ENCODE data around the gene C3orf52. TPM values are rescaled to one million over a fixed set of nuclear protein-coding genes. Genes with fewer than 3 reads are reported as not detected.

Gene C3orf52
- total and polyA plus RNA-seq, 2 donors from 2014 or later: 3.8 to 5.2 TPM

GRCh38 chr3:112133626-112134334, 47.6 kb downstream of the C3orf52 start:
- no peak overlapping the region for H3K4me3 ChIP-seq (ENCODE audit: low read length in 3 of 3)
- intact Hi-C loops (cut with DNase I): no loop called here
- H3K36me3 ChIP-seq (ENCODE audit: control insufficient read depth in 2 of 3, insufficient read depth in 3 of 3, low read length in 3 of 3): no peaks in the 10 kb centered on the region
- H3K9me3 ChIP-seq (ENCODE audit: control insufficient read depth in 2 of 3, insufficient read depth in 1 of 3, low read length in 3 of 3): no peaks in the 10 kb centered on the region
- DNase-seq (no peak), FAIRE-seq (no peak)
- no peaks in the 10 kb centered on the region for H3K27me3 ChIP-seq (ENCODE audit: control insufficient read depth, insufficient read depth, low read length)
- TF ChIP-seq CTCF (IDR thresholded peaks at IDR 0.05; ENCODE audit: borderline replicate concordance, extremely low read depth, insufficient read depth): no peak
- no peak overlapping the region for H3K9ac ChIP-seq (ENCODE audit: low read length in 3 of 3)
- H3K27ac ChIP-seq (ENCODE audit: low read depth in 2 of 2, low read length in 2 of 2): no peak overlapping the region
- H3K4me1 ChIP-seq (ENCODE audit: control insufficient read depth in 2 of 3, insufficient read depth in 2 of 3, low read depth in 1 of 3, low read length in 3 of 3): peaks cover 0 to 3% (median 0%) of the 10 kb centered on the region in 3 donors

GRCh38 chr3:112134335-112135124, 48.3 kb downstream of the C3orf52 start:
- peaks cover 0 to 3% (median 0%) of the 10 kb centered on the region in 3 donors for H3K4me1 ChIP-seq (ENCODE audit: control insufficient read depth in 2 of 3, insufficient read depth in 2 of 3, low read depth in 1 of 3, low read length in 3 of 3)
- TF ChIP-seq CTCF (IDR thresholded peaks at IDR 0.05; ENCODE audit: borderline replicate concordance, extremely low read depth, insufficient read depth): no peak
- no peaks in the 10 kb centered on the region for H3K9me3 ChIP-seq (ENCODE audit: control insufficient read depth in 2 of 3, insufficient read depth in 1 of 3, low read length in 3 of 3)
- intact Hi-C loops (cut with DNase I): no loop called here
- H3K4me3 ChIP-seq (ENCODE audit: low read length in 3 of 3): no peak overlapping the region
- no peak for DNase-seq
- H3K36me3 ChIP-seq (ENCODE audit: control insufficient read depth in 2 of 3, insufficient read depth in 3 of 3, low read length in 3 of 3): no peaks in the 10 kb centered on the region
- no peak overlapping the region for H3K9ac ChIP-seq (ENCODE audit: low read length in 3 of 3)
- no peak for FAIRE-seq
- H3K27me3 ChIP-seq (ENCODE audit: control insufficient read depth, insufficient read depth, low read length): no peaks in the 10 kb centered on the region
- H3K27ac ChIP-seq (ENCODE audit: low read depth in 2 of 2, low read length in 2 of 2): no peak overlapping the region

GRCh38 chr3:112136046-112136445, 49.9 kb downstream of the C3orf52 start:
- Histone ChIP-seq H3K9ac (ENCODE audit: low read length in 3 of 3) (no peak overlapping the region), H3K9me3 (ENCODE audit: control insufficient read depth in 2 of 3, insufficient read depth in 1 of 3, low read length in 3 of 3) (no peaks in the 10 kb centered on the region), H3K27me3 (ENCODE audit: control insufficient read depth, insufficient read depth, low read length) (no peaks in the 10 kb centered on the region), H3K4me3 (ENCODE audit: low read length in 3 of 3) (no peak overlapping the region), H3K36me3 (ENCODE audit: control insufficient read depth in 2 of 3, insufficient read depth in 3 of 3, low read length in 3 of 3) (no peaks in the 10 kb centered on the region), H3K4me1 (ENCODE audit: control insufficient read depth in 2 of 3, insufficient read depth in 2 of 3, low read depth in 1 of 3, low read length in 3 of 3) (peaks cover 0 to 3% (median 0%) of the 10 kb centered on the region in 3 donors), H3K27ac (ENCODE audit: low read depth in 2 of 2, low read length in 2 of 2) (no peak overlapping the region)
- no peak for TF ChIP-seq CTCF (IDR thresholded peaks at IDR 0.05; ENCODE audit: borderline replicate concordance, extremely low read depth, insufficient read depth)
- intact Hi-C loops (cut with DNase I): no loop called here
- DNase-seq (no peak), FAIRE-seq (no peak)

All from kidney (tissue), 14 donors.